Osteoblast (primary cell): ENCODE results near the gene NUP85. TPM values are rescaled to one million over a fixed set of nuclear protein-coding genes. Genes with fewer than 3 reads are reported as not detected.

ENCODE experiments used
- DNase-seq: peaks from one replicate; pipeline ENCODE4 v3.0.0; 2011; ENCODE audit warnings: low spot score, mixed read lengths; ENCODE audit not compliant: insufficient read length; ENCODE audit errors: missing footprints
- H2AFZ ChIP-seq: 2 replicates; pipeline ENCODE4 v1.6.0; 2011; ENCODE audit warnings: mild to moderate bottlenecking, low read length
- H3K27ac ChIP-seq: 2 replicates; pipeline ENCODE4 v1.5.1; 2011; ENCODE audit warnings: mild to moderate bottlenecking, low read depth, low read length, moderate library complexity
- H3K27me3 ChIP-seq: 2 replicates; pipeline ENCODE4 v1.6.0; 2012; ENCODE audit warnings: mild to moderate bottlenecking, control low read depth, inconsistent platforms, low read length, moderate library complexity; ENCODE audit not compliant: insufficient read depth
- H3K36me3 ChIP-seq: 2 replicates; pipeline ENCODE4 v1.5.1; 2011; ENCODE audit warnings: mild to moderate bottlenecking, low read length, control low read depth, moderate library complexity; ENCODE audit not compliant: insufficient read depth
- H3K4me1 ChIP-seq: 2 replicates; pipeline ENCODE4 v1.5.1; 2011; ENCODE audit warnings: mild to moderate bottlenecking, low read length, control low read depth, moderate library complexity; ENCODE audit not compliant: insufficient read depth
- H3K4me2 ChIP-seq: 2 replicates; pipeline ENCODE4 v1.6.0; 2011; ENCODE audit warnings: mild to moderate bottlenecking, low read length; ENCODE audit not compliant: insufficient read depth
- H3K4me3 ChIP-seq: fragments of 200-600 bp; sonication (generic); 3 replicates; pipeline ENCODE4 v1.5.1; 2012; ENCODE audit warnings: mild to moderate bottlenecking, low read length, inconsistent platforms; ENCODE audit not compliant: insufficient read depth
- H3K79me2 ChIP-seq: 2 replicates; pipeline ENCODE4 v1.6.0; 2012; ENCODE audit warnings: mild to moderate bottlenecking, low read length, control low read depth, inconsistent platforms; ENCODE audit not compliant: insufficient read depth
- H3K9me3 ChIP-seq: 2 replicates; pipeline ENCODE4 v1.5.1; 2011; ENCODE audit warnings: low read depth, low read length, control low read depth
- H4K20me1 ChIP-seq: 2 replicates; pipeline ENCODE4 v1.6.0; 2012; ENCODE audit warnings: mild to moderate bottlenecking, low read length, control low read depth; ENCODE audit not compliant: insufficient read depth
- CTCF ChIP-seq: IDR thresholded peaks from 2 replicates; pipeline ENCODE4 v1.5.1; 2011; ENCODE audit warnings: mild to moderate bottlenecking, low read depth, low read length, moderate library complexity; ENCODE audit errors: extremely low read depth
- total RNA-seq: library from RNA; depleted of rRNA; stranded (reverse); fragments of >200 nt; gene quantifications from 2 replicates; pipeline ENCODE4 v1.2.3, GENCODE V29; 2012

The NUP85 gene
- total RNA-seq, 1 donor: 26.4 TPM

GRCh38 chr17:75176625-75177024 lies 28.9 kb upstream of the NUP85 start:
- H3K4me3 ChIP-seq: no peak overlapping the region
- H3K79me2 ChIP-seq: peaks cover 91% of the 10 kb centered on the region
- peaks cover 3% of the 10 kb centered on the region for H3K4me1 ChIP-seq
- no peak overlapping the region for H3K4me2 ChIP-seq
- peaks cover 49% of the 10 kb centered on the region for H4K20me1 ChIP-seq
- no peaks in the 10 kb centered on the region for H3K9me3 ChIP-seq
- TF ChIP-seq CTCF: no peak
- DNase-seq: no peak
- no peaks in the 10 kb centered on the region for H3K27me3 ChIP-seq
- H3K36me3 ChIP-seq: peaks cover 77% of the 10 kb centered on the region
- H3K27ac ChIP-seq: no peak overlapping the region
- H2AFZ ChIP-seq: no peak overlapping the region

GRCh38 chr17:75178453-75178852 lies 27.0 kb upstream of the NUP85 start:
- H3K4me1 ChIP-seq: peaks cover 6% of the 10 kb centered on the region
- H2AFZ ChIP-seq: no peak overlapping the region
- TF ChIP-seq CTCF: no peak
- no peak overlapping the region for H3K4me3 ChIP-seq
- peaks cover 87% of the 10 kb centered on the region for H3K79me2 ChIP-seq
- no peak overlapping the region for H3K4me2 ChIP-seq
- no peaks in the 10 kb centered on the region for H3K9me3 ChIP-seq
- peaks cover 64% of the 10 kb centered on the region for H3K36me3 ChIP-seq
- H3K27ac ChIP-seq: no peak overlapping the region
- H4K20me1 ChIP-seq: peaks cover 49% of the 10 kb centered on the region
- no peak for DNase-seq
- no peaks in the 10 kb centered on the region for H3K27me3 ChIP-seq

GRCh38 chr17:75181110-75181509 lies 24.4 kb upstream of the NUP85 start:
- no peak for DNase-seq
- Histone ChIP-seq H3K27ac (peak overlapping the region; percentile 92), H3K9me3 (no peaks in the 10 kb centered on the region), H4K20me1 (peaks cover 42% of the 10 kb centered on the region), H3K27me3 (no peaks in the 10 kb centered on the region), H3K4me1 (peaks cover 6% of the 10 kb centered on the region), H3K4me2 (peak overlapping the region; percentile 96), H3K79me2 (peaks cover 61% of the 10 kb centered on the region), H3K4me3 (peak overlapping the region; percentile 83), H2AFZ (no peak overlapping the region), H3K36me3 (peaks cover 38% of the 10 kb centered on the region)
- TF ChIP-seq CTCF: no peak

- peaks cover 55% of the 10 kb centered on the region for H3K79me2 ChIP-seq
- peak overlapping the region; percentile 92 for H3K27ac ChIP-seq
- peak overlapping the region; percentile 31 for H2AFZ ChIP-seq
- peak overlapping the region; percentile 96 for H3K4me2 ChIP-seq
- no peaks in the 10 kb centered on the region for H3K9me3 ChIP-seq
- peaks cover 32% of the 10 kb centered on the region for H3K36me3 ChIP-seq
- peaks cover 36% of the 10 kb centered on the region for H4K20me1 ChIP-seq
- no peaks in the 10 kb centered on the region for H3K27me3 ChIP-seq
- DNase-seq: peak; percentile 84
- peak overlapping the region; percentile 83 for H3K4me3 ChIP-seq
- no peak for TF ChIP-seq CTCF
- H3K4me1 ChIP-seq: peaks cover 6% of the 10 kb centered on the region
These were observed 23.7 kb upstream of the NUP85 start for GRCh38 chr17:75181608-75182318.
